Lower lobe of right lung (tissue), 2 donors: ENCODE measurements around the gene RHBDD3. TPM values are rescaled to one million over a fixed set of nuclear protein-coding genes. Genes with fewer than 3 reads are reported as not detected.
A peak's percentile ranks its signal among the peaks of the same experiment; 100 is the strongest.
"Not testable (repeated sequence)": the region's sequence is repeated elsewhere in the genome, so short reads cannot be mapped to it uniquely, and the experiment has no call there.

Experiments used
- ATAC-seq, 2 donors: fragments of 200-7000 bp; cut with Tn5 transposase; one replicate each; pipeline ENCODE4 v1.9.1; 2020 to 2022; ENCODE audit warnings: mild to moderate bottlenecking in 2 of 2, moderate library complexity in 2 of 2
- DNase-seq: peaks from one replicate; pipeline ENCODE4 v3.0.0-alpha.2; 2020
- H3K27ac ChIP-seq: fragments of 200-600 bp; one replicate; pipeline ENCODE4 v1.8.0; 2022
- H3K27me3 ChIP-seq: fragments of 200-600 bp; one replicate; pipeline ENCODE4 v1.8.0; 2022; ENCODE audit warnings: low read depth
- H3K36me3 ChIP-seq: fragments of 200-600 bp; one replicate; pipeline ENCODE4 v1.8.0; 2022; ENCODE audit warnings: mild to moderate bottlenecking
- H3K4me1 ChIP-seq: fragments of 200-600 bp; one replicate; pipeline ENCODE4 v1.8.0; 2022
- H3K4me3 ChIP-seq: fragments of 200-600 bp; one replicate; pipeline ENCODE4 v1.8.0; 2022; ENCODE audit warnings: mild to moderate bottlenecking
- H3K9me3 ChIP-seq: fragments of 200-600 bp; one replicate; pipeline ENCODE4 v1.8.0; 2022
- CTCF ChIP-seq: fragments of 200-600 bp; IDR thresholded peaks from one replicate; pipeline ENCODE4 v1.8.0; 2022; ENCODE audit warnings: antibody characterized with exemption, mild to moderate bottlenecking
- intact Hi-C: fragments of 100-400 bp; cut with DNase I; formaldehyde crosslinking; loops from one replicate; pipeline ENCODE4 v1.11.0; 2022
- total RNA-seq: library from RNA; stranded (reverse); fragmentation: NEBNext Ultra II Directional; extraction: Animal tissue kit (Norgen Biotek cat#: 25700); gene quantifications from one replicate; pipeline ENCODE4 v1.2.1, GENCODE V29; 2021
- donor health status: DM: no; HTN: yes; CAD: no; lungs with severe emphysema.

RHBDD3 gene
- total RNA-seq, 1 donor from 2014 or later: 16.4 TPM

- intact Hi-C loops: no loop called here
- no peak for TF ChIP-seq CTCF
- Histone ChIP-seq H3K4me1 (no peaks in the 10 kb centered on the region), H3K9me3 (no peaks in the 10 kb centered on the region), H3K27me3 (no peaks in the 10 kb centered on the region), H3K36me3 (no peaks in the 10 kb centered on the region), H3K27ac (no peak overlapping the region), H3K4me3 (no peak overlapping the region)
- no peak for DNase-seq
- no peak for ATAC-seq
Measured at GRCh38 chr22:29253561-29254285, 14.1 kb downstream of the RHBDD3 start.

GRCh38 chr22:29251981-29252911 is 15.5 kb downstream of the RHBDD3 start:
- DNase-seq: no peak
- no peak for ATAC-seq
- Histone ChIP-seq H3K4me1 (no peaks in the 10 kb centered on the region), H3K27me3 (no peaks in the 10 kb centered on the region), H3K27ac (no peak overlapping the region), H3K36me3 (no peaks in the 10 kb centered on the region), H3K4me3 (no peak overlapping the region), H3K9me3 (no peaks in the 10 kb centered on the region)
- intact Hi-C loops: no loop called here
- no peak for TF ChIP-seq CTCF

- H3K9me3 ChIP-seq: no peaks in the 10 kb centered on the region
- TF ChIP-seq CTCF: no peak
- no peak for ATAC-seq
- no peaks in the 10 kb centered on the region for H3K27me3 ChIP-seq
- intact Hi-C loops: no loop called here
- no peak overlapping the region for H3K27ac ChIP-seq
- no peak for DNase-seq
- no peaks in the 10 kb centered on the region for H3K4me1 ChIP-seq
- no peaks in the 10 kb centered on the region for H3K36me3 ChIP-seq
- H3K4me3 ChIP-seq: no peak overlapping the region
Measured at GRCh38 chr22:29251265-29251664, 16.5 kb downstream of the RHBDD3 start.

GRCh38 chr22:29247891-29248290 is 19.9 kb downstream of the RHBDD3 start:
- DNase-seq, H3K4me1 ChIP-seq, H3K27ac ChIP-seq, H3K36me3 ChIP-seq, H3K4me3 ChIP-seq, intact Hi-C loops, ATAC-seq, H3K27me3 ChIP-seq, H3K9me3 ChIP-seq: not testable (repeated sequence)

GRCh38 chr22:29245626-29246385 is 22.0 kb downstream of the RHBDD3 start:
- Histone ChIP-seq H3K27me3 (no peaks in the 10 kb centered on the region), H3K27ac (no peak overlapping the region), H3K4me1 (peaks cover 4% of the 10 kb centered on the region), H3K36me3 (no peaks in the 10 kb centered on the region), H3K4me3 (no peak overlapping the region), H3K9me3 (peaks cover 5% of the 10 kb centered on the region)
- DNase-seq (peak; percentile 78), ATAC-seq (peak; percentile 91 to 94)
- TF ChIP-seq CTCF: peak; percentile 94
- intact Hi-C loops: no loop called here
